GM21619 (cell line): ENCODE data around the gene NR2E1.

ENCODE experiments used
- ATAC-seq: cut with Tn5 transposase; IDR thresholded peaks from one replicate; pipeline ENCODE4 v1.9.1; 2021; ENCODE audit not compliant: unreplicated experiment

The NR2E1 gene

GRCh38 chr6:108152446-108152845 lies 13.4 kb upstream of the NR2E1 start:
- ATAC-seq = no peak

GRCh38 chr6:108156180-108156937 lies 9.5 kb upstream of the NR2E1 start:
- ATAC-seq = no peak

- ATAC-seq = no peak
Measured at GRCh38 chr6:108156938-108157233, 8.9 kb upstream of the NR2E1 start.

- no peak for ATAC-seq
Measured at GRCh38 chr6:108157234-108157980, 8.4 kb upstream of the NR2E1 start.

DNA sequence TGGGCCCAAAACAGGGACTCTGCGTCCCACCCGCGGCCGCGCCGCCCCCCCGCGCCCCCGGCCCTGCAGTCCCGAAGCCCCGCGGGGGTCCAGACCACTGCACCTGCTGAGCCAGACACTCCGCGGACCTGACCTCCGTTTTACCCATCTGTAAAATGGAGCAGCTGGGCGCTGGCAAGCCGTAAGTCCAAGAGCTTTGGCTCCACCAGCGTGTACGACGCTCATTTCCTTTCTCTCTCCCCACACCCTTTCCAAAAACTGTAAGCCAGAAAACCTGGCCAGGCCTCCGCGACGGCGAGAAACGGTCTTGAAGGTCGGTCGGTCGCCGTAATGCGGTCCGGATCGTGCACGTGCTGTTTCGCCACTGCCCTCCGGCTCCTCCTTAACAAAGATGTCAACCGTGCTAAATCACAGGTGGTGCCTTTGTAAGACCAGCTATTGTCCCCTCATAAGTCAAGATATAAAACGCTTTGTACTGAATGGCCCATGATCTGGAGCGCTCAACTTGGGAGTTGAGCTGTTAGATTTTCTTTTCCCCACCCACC lies 7.8 kb upstream of the NR2E1 start:
- ATAC-seq = no peak

DNA sequence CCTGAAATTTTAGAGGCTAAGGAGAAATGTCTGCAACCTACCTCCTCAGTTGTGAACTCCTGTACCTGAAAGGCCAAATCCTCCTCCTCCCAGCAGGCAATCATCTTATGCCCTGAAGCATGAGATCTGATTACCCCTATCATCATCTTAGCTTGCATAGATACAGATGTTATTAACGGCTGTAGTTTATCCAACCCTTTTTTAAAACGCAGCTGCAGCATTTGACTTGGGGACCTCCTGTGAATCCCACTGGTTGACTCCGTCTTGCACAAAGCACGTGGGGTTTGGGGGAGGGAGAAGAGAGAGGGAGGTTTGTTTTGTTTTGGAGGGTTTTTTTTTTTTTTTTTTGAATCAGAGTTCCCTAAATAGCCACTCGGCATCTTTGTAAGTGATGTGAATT lies 5.8 kb upstream of the NR2E1 start:
- ATAC-seq = no peak

DNA sequence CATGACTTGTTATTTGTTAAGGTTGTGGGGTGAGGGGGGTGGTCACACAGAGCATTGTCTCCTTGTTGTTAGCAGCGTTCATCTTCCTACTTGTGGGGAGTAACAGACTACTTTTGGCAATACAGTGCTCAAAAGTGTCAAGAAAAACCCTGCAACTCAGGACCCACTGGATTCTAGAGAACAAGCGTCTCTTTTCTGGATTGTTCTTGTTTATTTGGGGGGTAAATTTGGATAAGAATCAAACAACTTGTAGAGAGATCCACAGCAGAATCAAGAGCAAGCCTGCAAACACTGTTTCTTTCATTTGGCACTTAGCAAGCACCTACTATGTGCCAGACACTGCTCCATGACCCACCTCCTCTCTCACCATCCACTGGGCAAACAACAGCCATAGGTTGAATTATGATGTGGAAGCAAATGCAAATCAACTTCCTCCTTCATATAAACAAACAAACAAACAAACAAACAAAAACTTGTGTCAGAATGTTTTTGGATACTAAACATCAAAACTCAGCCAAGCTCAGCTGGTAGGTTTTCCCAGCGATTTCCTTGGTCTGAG lies 4.0 kb upstream of the NR2E1 start:
- ATAC-seq = no peak

- ATAC-seq = no peak
Measured at GRCh38 chr6:108163267-108163643, 2.6 kb upstream of the NR2E1 start.

- no peak for ATAC-seq
Measured at GRCh38 chr6:108163644-108164542, 1.9 kb upstream of the NR2E1 start.

GRCh38 chr6:108164543-108164814 lies 1.3 kb upstream of the NR2E1 start:
- ATAC-seq = no peak

- ATAC-seq = no peak
Measured at GRCh38 chr6:108164815-108165706, 761 bp upstream of the NR2E1 start.

- ATAC-seq = no peak
Measured at GRCh38 chr6:108166664-108167448, 1.0 kb downstream of the NR2E1 start.

DNA sequence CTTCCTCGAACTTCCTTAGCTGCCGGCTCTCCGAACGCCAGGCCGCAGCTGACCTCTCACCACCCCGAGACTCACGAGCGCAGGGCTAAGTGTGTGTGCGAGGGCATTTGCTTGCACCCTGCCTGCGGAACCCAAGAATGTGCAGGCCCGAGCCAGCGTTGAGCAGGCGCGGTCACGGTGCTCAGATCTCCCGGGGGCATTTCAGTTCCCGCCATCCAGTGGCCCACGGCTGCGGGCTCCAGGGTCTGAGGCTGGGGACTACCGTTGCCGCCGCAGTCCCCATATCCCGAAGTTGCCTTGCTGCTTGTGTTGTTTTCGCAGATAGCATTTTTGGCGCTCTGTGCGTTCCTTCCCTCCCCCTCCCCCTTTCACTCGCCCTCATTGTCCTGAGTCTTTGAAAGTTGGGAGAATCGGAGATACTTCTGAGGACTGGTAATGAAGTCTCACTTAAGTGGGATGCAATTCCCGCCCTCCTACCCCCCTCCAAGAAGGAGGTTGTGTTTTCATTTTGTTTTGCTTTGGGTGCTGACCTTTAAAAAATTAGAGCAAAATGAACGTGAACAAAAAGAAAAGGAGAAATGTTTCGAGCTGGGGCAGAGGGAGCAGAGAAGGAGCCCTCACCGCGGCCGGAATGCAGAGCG lies 1.7 kb downstream of the NR2E1 start:
- no peak for ATAC-seq

DNA sequence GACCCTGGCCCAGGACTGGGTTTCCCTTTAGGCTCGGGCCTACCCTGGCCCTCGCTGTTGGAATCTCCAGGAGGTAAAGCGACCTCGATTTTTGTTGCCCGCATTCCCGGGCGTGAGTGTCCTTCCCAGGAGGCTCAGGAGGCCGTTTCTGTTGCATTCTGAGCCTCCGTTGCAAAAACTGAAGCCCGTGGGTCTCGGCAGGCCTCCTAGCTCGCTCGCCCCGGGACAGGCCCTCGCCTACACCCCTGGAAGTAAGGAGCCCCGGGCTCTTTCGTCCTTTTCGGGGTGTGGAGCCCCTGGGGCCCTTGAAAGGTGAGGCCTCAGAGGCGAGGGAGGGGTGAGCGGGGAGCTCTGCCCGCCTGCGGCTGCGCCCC lies 2.3 kb downstream of the NR2E1 start:
- no peak for ATAC-seq

GRCh38 chr6:108168501-108169463 lies 3.0 kb downstream of the NR2E1 start:
- ATAC-seq = no peak

DNA sequence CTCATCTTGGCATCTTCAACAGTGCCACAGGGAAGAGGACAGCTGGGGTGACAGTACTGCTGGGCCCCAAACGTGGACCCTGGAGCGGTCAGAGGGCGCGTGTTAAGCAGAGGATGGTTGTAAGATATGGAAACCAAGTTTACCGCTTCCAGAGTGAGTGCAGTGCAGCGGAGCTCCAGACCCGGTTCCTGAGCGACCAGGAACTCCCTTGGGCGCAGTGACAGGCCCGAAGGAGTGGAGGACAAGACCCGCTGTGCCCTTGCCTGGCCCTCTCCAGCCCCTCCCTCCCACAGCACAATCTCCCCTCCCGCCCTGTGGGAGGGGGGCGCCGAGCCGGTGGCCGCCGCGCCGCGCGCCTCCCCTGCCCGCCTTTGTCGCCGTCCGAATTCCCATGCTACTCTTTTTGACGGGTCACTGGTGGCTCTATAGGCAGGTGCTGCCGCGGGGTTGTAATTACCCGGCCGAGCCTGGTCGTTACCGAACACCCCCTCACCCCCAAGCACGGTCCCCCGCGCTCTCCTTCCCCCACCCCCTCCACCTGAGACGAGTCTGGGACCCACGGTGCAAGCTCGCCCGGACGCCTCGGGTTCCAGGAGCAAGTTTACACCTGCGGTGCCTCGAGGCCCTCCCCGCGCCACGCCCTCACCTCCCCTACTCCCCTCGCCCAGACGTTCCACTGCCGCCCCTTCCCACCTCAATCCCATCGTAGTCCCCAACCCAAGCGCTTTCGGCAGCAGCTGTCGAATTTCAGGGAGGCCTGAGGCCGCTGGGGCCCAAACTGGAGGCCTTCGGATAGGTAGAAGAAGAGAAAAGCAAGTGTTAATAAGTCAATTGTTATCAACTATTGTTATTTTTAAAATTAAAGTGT lies 3.9 kb downstream of the NR2E1 start:
- no peak for ATAC-seq
